Transverse colon (tissue), 4 donors: ENCODE results near the gene PRDX4. TPM values are rescaled to one million over a fixed set of nuclear protein-coding genes. Genes with fewer than 3 reads are reported as not detected.

ENCODE experiments used
- total RNA-seq, 4 donors: library from RNA; depleted of rRNA; stranded (reverse); fragments of >200 nt; gene quantifications; one replicate each; pipeline ENCODE4 v1.1.0, GENCODE V29; 2016

Gene PRDX4
- total RNA-seq, 4 donors from 2014 or later: 24.3 to 46.2 (median 34.9) TPM

Other genes with a start within 250 kb of the PRDX4 start
- 10 to 100 TPM; 21.4 to 72.2 (median 27.5) TPM for gene ACOT9, start 75.8 kb downstream of the PRDX4 start, total RNA-seq
- 1,000 to 10,000 TPM in 1 of 4 donors, 100 to 1,000 TPM in 3; 313 to 1,184 (median 689) TPM for gene SAT1, start 115.7 kb downstream of the PRDX4 start, total RNA-seq
- gene APOO, start 240.4 kb downstream of the PRDX4 start, total RNA-seq: 10 to 100 TPM in 2 of 4 donors, 1 to 10 TPM in 1, not detected in 1; 10.0 to 24.5 (median 15.6) TPM
- under 1 TPM in 1 of 4 donors, not detected in 3; 0.27 TPM for gene CXorf58, start 240.5 kb downstream of the PRDX4 start, total RNA-seq